GM19467 (cell line): Measurements from ENCODE around the gene BTNL8.

ENCODE experiments used
- ATAC-seq: cut with Tn5 transposase; IDR thresholded peaks from one replicate; pipeline ENCODE4 v1.9.1; 2021; ENCODE audit warnings: mild to moderate bottlenecking, moderate library complexity; ENCODE audit not compliant: unreplicated experiment

Gene BTNL8

GRCh38 chr5:180898621-180899246 is at the start of gene BTNL8:
Gene BTNL8, plus strand, starts transcription at chr5:180899159. Its CDS starts 152 bp downstream, at chr5:180899311.
- no peak for ATAC-seq

GRCh38 chr5:180849827-180850226 is 49.1 kb upstream of the BTNL8 start:
- no peak for ATAC-seq

- ATAC-seq: no peak
Measured at GRCh38 chr5:180850434-180851078, 48.4 kb upstream of the BTNL8 start.

GRCh38 chr5:180852495-180852894 is 46.5 kb upstream of the BTNL8 start:
- ATAC-seq: no peak

GRCh38 chr5:180853121-180853847 is 45.7 kb upstream of the BTNL8 start:
- ATAC-seq: no peak

DNA sequence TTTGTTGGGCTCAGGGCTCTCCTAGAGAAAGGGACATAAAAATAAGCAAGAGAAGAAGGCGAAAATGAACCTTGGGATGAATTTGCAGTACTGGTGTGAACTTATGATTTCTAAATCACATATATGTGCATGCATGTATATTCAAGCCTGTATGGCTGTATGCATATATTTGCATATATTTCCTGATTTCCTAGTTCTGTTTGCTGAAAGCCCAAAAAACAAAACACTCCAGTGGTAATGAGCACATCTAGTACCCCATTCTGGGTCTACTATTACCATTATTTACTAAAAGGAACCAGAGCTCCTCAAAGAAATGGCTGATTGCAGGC is 45.1 kb upstream of the BTNL8 start:
- ATAC-seq: no peak

GRCh38 chr5:180858586-180858985 is 40.4 kb upstream of the BTNL8 start:
- no peak for ATAC-seq

DNA sequence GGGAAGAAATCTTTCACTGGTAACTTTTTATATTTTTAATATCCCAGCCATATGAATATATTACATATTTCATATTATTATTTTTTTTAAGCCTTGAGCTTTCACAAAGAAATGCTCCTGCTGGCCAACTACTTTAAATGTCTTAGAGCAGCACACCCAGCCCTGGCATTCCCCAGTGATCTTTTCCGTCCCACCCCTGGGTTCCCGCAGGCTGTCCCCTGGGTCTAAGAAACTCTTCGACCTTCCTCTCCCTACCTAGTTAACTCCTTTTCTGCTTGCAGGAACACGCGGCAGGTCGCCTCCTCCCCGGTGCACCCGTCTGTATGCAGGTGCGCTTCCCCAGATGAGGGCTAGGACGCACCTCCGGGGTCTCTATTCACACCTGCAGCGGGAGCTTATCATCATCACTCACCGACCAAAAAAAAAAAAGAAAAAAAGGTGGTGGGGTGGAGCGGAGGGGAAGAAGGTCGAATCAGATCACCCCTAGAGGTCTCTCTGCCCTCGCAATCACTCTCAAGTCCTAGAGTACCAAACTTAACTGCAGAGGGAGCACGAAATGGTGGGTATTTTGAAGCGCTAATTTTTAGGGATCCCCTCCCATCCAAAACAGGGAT is 38.6 kb upstream of the BTNL8 start:
- ATAC-seq: peak; percentile 28

- peak; percentile 90 for ATAC-seq
Measured at GRCh38 chr5:180860887-180861822, 37.8 kb upstream of the BTNL8 start, which contains the start of gene ZFP62. Gene ZFP62, minus strand, starts transcription at chr5:180861276. Its CDS starts 57 bp downstream, at chr5:180861219.

DNA sequence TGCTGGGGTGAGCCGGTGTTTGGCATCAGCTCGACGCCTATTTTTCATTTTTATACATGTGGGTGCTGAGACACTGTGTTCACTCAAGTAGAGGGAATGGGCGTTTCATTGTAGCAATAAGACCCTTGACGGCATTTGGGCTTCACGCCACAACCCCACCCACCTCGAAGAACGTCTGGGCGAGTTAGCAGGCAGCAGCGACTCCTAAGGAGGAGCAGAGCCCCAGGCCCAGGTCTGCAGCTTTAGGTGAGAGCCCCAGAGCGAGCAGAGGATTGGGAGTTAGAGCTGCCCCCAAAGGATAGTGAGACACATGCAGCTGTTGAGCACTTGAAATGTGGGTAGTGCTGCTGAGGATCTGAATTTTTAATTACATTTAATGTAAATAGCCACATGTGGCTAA is 36.3 kb upstream of the BTNL8 start:
- no peak for ATAC-seq

DNA sequence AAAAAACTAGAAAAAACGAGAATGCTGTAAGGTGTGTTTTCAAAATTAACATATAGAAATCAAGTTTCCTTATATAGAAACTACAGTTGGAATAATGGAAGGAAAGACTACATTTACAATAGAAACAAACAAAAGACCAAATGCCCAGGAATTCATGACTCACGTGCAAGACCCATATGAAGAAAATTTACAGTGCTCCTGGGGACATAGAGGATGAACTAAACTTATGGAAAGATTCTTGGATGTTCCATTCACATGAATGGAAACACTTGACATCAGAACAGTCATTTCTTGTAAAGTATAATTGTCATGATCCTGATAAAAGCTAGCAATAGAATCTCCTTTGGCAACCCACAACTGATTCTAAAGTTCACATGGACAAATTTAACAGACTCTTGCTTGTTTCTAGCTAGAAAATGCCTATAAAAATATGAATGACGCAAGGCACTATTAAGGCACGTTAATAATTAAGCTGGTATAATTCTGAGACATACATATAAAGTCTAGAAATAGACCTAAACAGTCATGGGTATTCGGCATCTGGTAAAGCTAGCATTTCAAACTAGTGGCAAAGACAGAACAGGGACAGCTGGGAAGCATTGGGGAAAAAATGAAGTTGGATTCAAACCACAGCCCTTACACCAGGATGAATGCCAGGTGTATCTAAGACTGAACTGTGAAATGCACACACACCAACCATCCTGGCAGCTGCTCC is 32.8 kb upstream of the BTNL8 start:
- no peak for ATAC-seq

GRCh38 chr5:180866985-180867384 is 32.0 kb upstream of the BTNL8 start:
- ATAC-seq: no peak

DNA sequence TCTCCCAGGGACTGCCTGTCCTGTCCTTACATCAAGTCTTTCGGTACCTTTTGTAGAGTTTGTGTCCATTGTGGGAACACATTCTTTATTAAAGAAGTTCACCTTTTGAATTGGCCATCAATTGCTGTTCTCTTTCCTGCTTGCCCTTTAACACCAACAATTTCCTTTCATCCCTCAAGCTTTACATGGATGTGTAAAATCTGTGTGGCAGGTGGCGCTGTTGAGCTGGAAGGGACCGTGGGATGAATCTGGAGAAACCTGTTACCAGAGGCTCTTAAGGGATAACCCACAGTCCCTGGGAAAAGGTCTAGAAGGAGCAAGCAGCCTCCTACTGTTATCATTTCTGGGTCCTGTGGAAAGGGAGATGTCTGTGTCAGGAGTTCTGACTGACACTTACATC is 30.0 kb upstream of the BTNL8 start:
- no peak for ATAC-seq

DNA sequence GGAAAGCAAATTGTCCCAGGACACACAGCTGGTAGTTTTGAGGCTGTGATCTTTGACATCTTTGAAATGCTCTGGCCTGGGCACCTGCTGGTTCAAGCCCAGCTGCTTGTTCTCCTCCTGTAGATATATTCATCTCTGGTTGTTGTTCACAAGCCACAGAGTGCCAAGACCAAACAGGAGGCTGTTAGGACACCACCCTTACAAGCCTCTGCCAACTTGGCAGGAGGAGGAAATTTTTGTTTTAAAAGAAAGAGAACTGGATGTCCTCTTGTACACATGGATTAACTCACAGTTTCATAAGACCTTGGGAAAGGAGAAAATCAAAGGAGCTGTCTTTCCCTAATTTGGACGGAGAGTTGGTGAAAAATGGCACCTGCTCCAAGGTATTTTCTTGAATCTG is 29.4 kb upstream of the BTNL8 start:
- ATAC-seq: no peak

GRCh38 chr5:180870276-180871068 is 28.5 kb upstream of the BTNL8 start:
- no peak for ATAC-seq

- ATAC-seq: no peak
Measured at GRCh38 chr5:180872419-180872818, 26.5 kb upstream of the BTNL8 start.

DNA sequence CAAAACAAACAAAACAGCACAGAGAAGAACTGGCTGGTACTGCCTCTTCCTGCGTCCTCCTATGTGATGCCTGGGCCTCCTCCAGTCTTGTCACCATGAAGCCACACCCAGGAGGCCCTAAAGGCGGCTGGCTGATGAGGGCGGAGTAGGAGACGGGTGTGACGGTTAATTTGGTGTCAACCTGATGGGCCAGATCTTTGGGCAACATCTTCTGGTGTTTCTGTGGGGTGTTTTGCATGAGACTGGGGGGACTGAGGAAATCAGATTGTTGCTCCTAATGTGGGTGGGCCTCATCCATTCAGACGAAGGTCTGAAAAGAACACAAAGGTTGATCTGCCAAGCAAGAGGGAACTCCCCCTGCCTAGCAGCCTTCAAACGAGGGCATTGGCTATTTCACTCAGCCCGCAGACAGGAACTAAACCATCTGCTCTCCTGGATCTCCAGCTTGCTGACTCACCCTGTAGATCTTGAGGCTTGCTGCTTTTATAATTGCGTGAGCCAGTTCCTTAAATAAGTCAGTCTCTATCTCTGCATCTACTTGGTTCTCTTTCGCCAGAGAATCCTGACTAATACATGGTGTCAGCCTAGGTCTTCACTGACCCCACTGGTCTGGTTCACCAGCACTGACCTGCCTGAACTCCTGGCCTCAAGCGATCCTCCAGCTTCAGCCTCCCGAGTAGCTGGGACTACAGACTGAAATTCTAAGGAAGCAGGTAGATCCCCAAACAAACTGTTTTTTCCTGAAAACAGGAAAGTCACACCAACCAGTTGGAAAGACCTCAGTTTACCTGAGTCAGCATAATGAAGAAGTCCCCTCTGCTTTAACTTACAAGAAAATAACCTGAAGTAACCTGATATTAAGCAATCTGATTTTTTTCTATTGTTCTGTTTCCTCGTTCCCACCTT is 25.1 kb upstream of the BTNL8 start:
- ATAC-seq: no peak
